H9 (cell line): ENCODE measurements around the gene OR5A1. TPM values are rescaled to one million over a fixed set of nuclear protein-coding genes. Genes with fewer than 3 reads are reported as not detected.

Source experiments
- DNase-seq: peaks from one replicate; pipeline ENCODE4 v3.0.0-alpha.2; 2017
- H2AFZ ChIP-seq: one replicate; pipeline ENCODE4 v1.6.1; 2013; ENCODE audit warnings: mild to moderate bottlenecking, low read length, control low read depth, moderate library complexity
- H2AK5ac ChIP-seq: 2 replicates; pipeline ENCODE4 v1.6.1; 2013; ENCODE audit warnings: low read length, control low read depth, mixed read lengths; ENCODE audit not compliant: insufficient read length
- H2BK120ac ChIP-seq: one replicate; pipeline ENCODE4 v1.6.1; 2013; ENCODE audit warnings: low read depth, mild to moderate bottlenecking, low read length, control low read depth, inconsistent platforms; ENCODE audit not compliant: poor library complexity, severe bottlenecking
- H2BK12ac ChIP-seq: 2 replicates; pipeline ENCODE4 v1.6.1; 2013; ENCODE audit warnings: low read length, control low read depth, mixed read lengths, low read depth; ENCODE audit not compliant: insufficient read length
- H2BK15ac ChIP-seq: 2 replicates; pipeline ENCODE4 v1.6.1; 2013; ENCODE audit warnings: low read depth, low read length, control low read depth
- H2BK20ac ChIP-seq: one replicate; pipeline ENCODE4 v1.6.1; 2013; ENCODE audit warnings: low read depth, mild to moderate bottlenecking, low read length, control low read depth, inconsistent platforms; ENCODE audit not compliant: poor library complexity, severe bottlenecking
- H2BK5ac ChIP-seq: 2 replicates; pipeline ENCODE4 v1.6.1; 2013; ENCODE audit warnings: low read length, control low read depth, mixed read lengths; ENCODE audit not compliant: insufficient read length
- H3K14ac ChIP-seq: 2 replicates; pipeline ENCODE4 v1.6.1; 2013; ENCODE audit warnings: low read length, control low read depth; ENCODE audit not compliant: insufficient read depth
- H3K18ac ChIP-seq: 2 replicates; pipeline ENCODE4 v1.6.1; 2013; ENCODE audit warnings: low read depth, mild to moderate bottlenecking, mixed read lengths, low read length, control low read depth; ENCODE audit not compliant: insufficient read length
- H3K23ac ChIP-seq: 2 replicates; pipeline ENCODE4 v1.6.1; 2013; ENCODE audit warnings: low read length, control low read depth, mixed read lengths, low read depth; ENCODE audit not compliant: insufficient read length
- H3K23me2 ChIP-seq: 2 replicates; pipeline ENCODE4 v1.6.1; 2013; ENCODE audit warnings: low read depth, mild to moderate bottlenecking, mixed read lengths, low read length, control low read depth; ENCODE audit not compliant: insufficient read length, poor library complexity, severe bottlenecking
- H3K27ac ChIP-seq: 2 replicates; pipeline ENCODE4 v1.5.1; 2013; ENCODE audit warnings: low read length, control low read depth, mixed read lengths, low read depth; ENCODE audit not compliant: insufficient read length
- H3K27me3 ChIP-seq: 2 replicates; pipeline ENCODE4 v1.6.1; 2013; ENCODE audit warnings: low read length, control low read depth, inconsistent platforms; ENCODE audit not compliant: insufficient read depth
- H3K4ac ChIP-seq: 2 replicates; pipeline ENCODE4 v1.6.1; 2013; ENCODE audit warnings: low read depth, mild to moderate bottlenecking, control low read depth, inconsistent platforms, low read length, moderate library complexity
- H3K4me1 ChIP-seq: 2 replicates; pipeline ENCODE4 v1.6.1; 2013; ENCODE audit warnings: low read length, control low read depth, inconsistent platforms; ENCODE audit not compliant: insufficient read depth
- H3K4me2 ChIP-seq: 2 replicates; pipeline ENCODE4 v1.6.1; 2013; ENCODE audit warnings: low read length, control low read depth, mixed read lengths; ENCODE audit not compliant: insufficient read length, insufficient read depth
- H3K56ac ChIP-seq: 2 replicates; pipeline ENCODE4 v1.6.1; 2013; ENCODE audit warnings: low read depth, mild to moderate bottlenecking, mixed read lengths, low read length, control low read depth; ENCODE audit not compliant: insufficient read length
- H3K79me1 ChIP-seq: 2 replicates; pipeline ENCODE4 v1.6.1; 2013; ENCODE audit warnings: low read depth, mild to moderate bottlenecking, moderate library complexity, low read length, control low read depth, inconsistent platforms; ENCODE audit not compliant: insufficient read depth, poor library complexity, severe bottlenecking
- H3K79me2 ChIP-seq: 2 replicates; pipeline ENCODE4 v1.6.1; 2013; ENCODE audit warnings: low read length, control low read depth, inconsistent platforms; ENCODE audit not compliant: insufficient read depth
- H3K9ac ChIP-seq: 2 replicates; pipeline ENCODE4 v1.6.1; 2013; ENCODE audit warnings: low read length, control low read depth, mixed read lengths; ENCODE audit not compliant: insufficient read length; ENCODE audit errors: extremely low read depth
- H3K9me3 ChIP-seq: one replicate; pipeline ENCODE4 v1.6.1; 2013; ENCODE audit warnings: low read depth, low read length, inconsistent platforms; ENCODE audit not compliant: control insufficient read depth
- H3T11ph ChIP-seq: one replicate; pipeline ENCODE4 v1.6.1; 2013; ENCODE audit warnings: mild to moderate bottlenecking, low read length, control low read depth, inconsistent platforms
- H4K20me1 ChIP-seq: one replicate; pipeline ENCODE4 v1.6.1; 2013; ENCODE audit not compliant: control insufficient read depth, insufficient read length, insufficient read depth
- H4K5ac ChIP-seq: 2 replicates; pipeline ENCODE4 v1.6.1; 2013; ENCODE audit warnings: low read depth, mild to moderate bottlenecking, mixed read lengths, low read length, control low read depth; ENCODE audit not compliant: insufficient read length
- H4K8ac ChIP-seq: replicated peaks from 2 replicates; pipeline ENCODE4 v1.6.1; 2013; ENCODE audit warnings: low read length, control low read depth, mixed read lengths, low read depth; ENCODE audit not compliant: insufficient read length
- H4K91ac ChIP-seq: 2 replicates; pipeline ENCODE4 v1.6.1; 2013; ENCODE audit warnings: low read depth, mild to moderate bottlenecking, moderate library complexity, mixed read lengths, low read length, control low read depth; ENCODE audit not compliant: insufficient read length
- H3K27ac Mint-ChIP-seq, 3 experiments: 2 replicates in 2 of 3; 3 replicates in 1 of 3; pipeline ENCODE4 v1.8.0; 2020 to 2021; ENCODE audit warnings: mixed read lengths in 3 of 3, mild to moderate bottlenecking in 1 of 3, moderate library complexity in 1 of 3
- H3K27me3 Mint-ChIP-seq: 2 replicates; pipeline ENCODE4 v1.8.0; 2021; ENCODE audit warnings: low read depth, mild to moderate bottlenecking, moderate library complexity, mixed read lengths
- H3K36me3 Mint-ChIP-seq, 3 experiments: 2 replicates in 2 of 3; 3 replicates in 1 of 3; pipeline ENCODE4 v1.8.0; 2020 to 2021; ENCODE audit warnings: low read depth in 3 of 3, mixed read lengths in 3 of 3; ENCODE audit not compliant: insufficient read depth in 1 of 3
- H3K4me1 Mint-ChIP-seq, 2 experiments: 2 replicates each; pipeline ENCODE4 v1.8.0; 2020; ENCODE audit warnings: mixed read lengths in 2 of 2
- H3K4me3 Mint-ChIP-seq, 2 experiments: 2 replicates in 1 of 2; 3 replicates in 1 of 2; pipeline ENCODE4 v1.8.0; 2020 to 2021; ENCODE audit warnings: mild to moderate bottlenecking in 2 of 2, mixed read lengths in 2 of 2, moderate library complexity in 1 of 2
- H3K9me3 Mint-ChIP-seq, 2 experiments: 2 replicates in 1 of 2; 3 replicates in 1 of 2; pipeline ENCODE4 v1.8.0; 2020; ENCODE audit warnings: mild to moderate bottlenecking in 2 of 2, mixed read lengths in 2 of 2, moderate library complexity in 1 of 2
- total RNA-seq: library from RNA; stranded (reverse); gene quantifications from 2 replicates; pipeline ENCODE4 v1.2.1, GENCODE V29; 2021
- TF ChIP-seq, protein P1 (sequence below): fragments of 200-600 bp; sonication (generic); conservative IDR thresholded peaks from 3 replicates; pipeline ENCODE4 v1.8.0; 2021; ENCODE audit warnings: antibody characterized with exemption, mild to moderate bottlenecking

The OR5A1 gene
- total RNA-seq, 1 experiment from 2014 or later = not detected

GRCh38 chr11:59473015-59473414, 36.7 kb downstream of the OR5A1 start, which contains the start of gene OR4D10:
Gene OR4D10, plus strand, starts transcription at chr11:59473315. Its CDS starts 4,115 bp downstream, at chr11:59477430.
- H4K5ac ChIP-seq = no peak within 1 kb of the TSS
- no peak within 1 kb of the TSS for H3K23ac ChIP-seq
- no peak within 1 kb of the TSS for H3K4ac ChIP-seq
- no peak within 1 kb of the TSS for H3K4me3 Mint-ChIP-seq
- no peaks in the 10 kb centered on the region for H4K20me1 ChIP-seq
- no peak within 1 kb of the TSS for H2AK5ac ChIP-seq
- H2BK15ac ChIP-seq = no peak within 1 kb of the TSS
- H3K27ac Mint-ChIP-seq = no peak within 1 kb of the TSS
- H3K9ac ChIP-seq = no peak within 1 kb of the TSS
- no peak for DNase-seq
- no peaks in the 10 kb centered on the region for H3K27me3 ChIP-seq
- no peaks in the 10 kb centered on the region for H3K4me1 Mint-ChIP-seq
- no peak within 1 kb of the TSS for H3T11ph ChIP-seq
- no peak within 1 kb of the TSS for H4K8ac ChIP-seq
- H3K4me2 ChIP-seq = no peak within 1 kb of the TSS
- H2BK12ac ChIP-seq = no peak within 1 kb of the TSS
- H3K9me3 ChIP-seq = no peaks in the 10 kb centered on the region
- no peak within 1 kb of the TSS for H2AFZ ChIP-seq
- no peak within 1 kb of the TSS for H3K14ac ChIP-seq
- no peaks in the 10 kb centered on the region for H3K79me2 ChIP-seq
- no peak within 1 kb of the TSS for H3K56ac ChIP-seq
- H3K27ac ChIP-seq = no peak within 1 kb of the TSS
- no peaks in the 10 kb centered on the region for H3K36me3 Mint-ChIP-seq
- no peak within 1 kb of the TSS for H2BK120ac ChIP-seq
- no peaks in the 10 kb centered on the region for H3K4me1 ChIP-seq
- H3K9me3 Mint-ChIP-seq = no peaks in the 10 kb centered on the region
- TF ChIP-seq, protein P1, sequence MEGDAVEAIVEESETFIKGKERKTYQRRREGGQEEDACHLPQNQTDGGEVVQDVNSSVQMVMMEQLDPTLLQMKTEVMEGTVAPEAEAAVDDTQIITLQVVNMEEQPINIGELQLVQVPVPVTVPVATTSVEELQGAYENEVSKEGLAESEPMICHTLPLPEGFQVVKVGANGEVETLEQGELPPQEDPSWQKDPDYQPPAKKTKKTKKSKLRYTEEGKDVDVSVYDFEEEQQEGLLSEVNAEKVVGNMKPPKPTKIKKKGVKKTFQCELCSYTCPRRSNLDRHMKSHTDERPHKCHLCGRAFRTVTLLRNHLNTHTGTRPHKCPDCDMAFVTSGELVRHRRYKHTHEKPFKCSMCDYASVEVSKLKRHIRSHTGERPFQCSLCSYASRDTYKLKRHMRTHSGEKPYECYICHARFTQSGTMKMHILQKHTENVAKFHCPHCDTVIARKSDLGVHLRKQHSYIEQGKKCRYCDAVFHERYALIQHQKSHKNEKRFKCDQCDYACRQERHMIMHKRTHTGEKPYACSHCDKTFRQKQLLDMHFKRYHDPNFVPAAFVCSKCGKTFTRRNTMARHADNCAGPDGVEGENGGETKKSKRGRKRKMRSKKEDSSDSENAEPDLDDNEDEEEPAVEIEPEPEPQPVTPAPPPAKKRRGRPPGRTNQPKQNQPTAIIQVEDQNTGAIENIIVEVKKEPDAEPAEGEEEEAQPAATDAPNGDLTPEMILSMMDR = no peak
- no peak within 1 kb of the TSS for H2BK5ac ChIP-seq
- no peaks in the 10 kb centered on the region for H3K23me2 ChIP-seq
- no peak within 1 kb of the TSS for H2BK20ac ChIP-seq
- H4K91ac ChIP-seq = no peak within 1 kb of the TSS
- no peak within 1 kb of the TSS for H3K18ac ChIP-seq
- peaks cover 2% of the 10 kb centered on the region; the same call in 1 of the 2 replicates for H3K27me3 Mint-ChIP-seq
- no peaks in the 10 kb centered on the region for H3K79me1 ChIP-seq
